PFSK-1 (cell line): ENCODE measurements around the gene KLHDC4.

ENCODE experiments used
- POLR2AphosphoS5 ChIP-seq: IDR thresholded peaks from 2 replicates; pipeline ENCODE4 v1.6.1; 2012; ENCODE audit warnings: low read depth, mild to moderate bottlenecking, control low read depth, low read length, moderate library complexity
- SIN3A ChIP-seq: IDR thresholded peaks from 2 replicates; pipeline ENCODE4 v1.6.1; 2012; ENCODE audit warnings: mild to moderate bottlenecking, low read length, moderate library complexity, borderline replicate concordance; ENCODE audit not compliant: insufficient read depth
- TAF1 ChIP-seq: IDR thresholded peaks from 2 replicates; pipeline ENCODE4 v1.6.1; 2012; ENCODE audit warnings: low read length, control low read depth, borderline replicate concordance; ENCODE audit not compliant: insufficient read depth

DNA sequence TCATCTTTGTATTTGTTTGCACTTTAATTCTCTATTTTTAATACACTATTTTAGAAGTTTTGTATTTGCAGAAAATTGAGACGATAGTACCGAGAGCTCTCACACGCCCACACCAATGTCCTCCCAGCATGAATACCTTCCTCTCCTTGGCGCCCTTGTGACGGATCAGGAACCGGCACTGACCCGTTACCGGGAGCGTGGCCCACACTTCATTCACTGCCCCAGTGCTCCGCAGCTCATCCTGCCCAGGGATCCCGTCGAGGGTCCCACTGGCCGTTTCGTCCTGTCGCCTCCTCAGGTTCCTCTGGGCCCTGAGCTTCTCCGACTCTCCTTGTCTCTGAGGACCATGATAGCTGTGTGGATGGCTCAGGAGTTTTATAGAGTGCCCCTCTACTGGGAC lies 50.6 kb downstream of the KLHDC4 start:
- TF ChIP-seq POLR2AphosphoS5, result no peak
- no peak for TF ChIP-seq TAF1
- TF ChIP-seq SIN3A, result no peak
